Activated naive CD4-positive, alpha-beta T cell treated with anti-CD3 and anti-CD28 coated beads for 36 hours (primary cell): ENCODE measurements around the gene CHST6. TPM values are rescaled to one million over a fixed set of nuclear protein-coding genes. Genes with fewer than 3 reads are reported as not detected.
A peak's percentile ranks its signal among the peaks of the same experiment; 100 is the strongest.
"Not testable (repeated sequence)": the region's sequence is repeated elsewhere in the genome, so short reads cannot be mapped to it uniquely, and the experiment has no call there.

ENCODE experiments used
- CTCF ChIA-PET: fragments of 350-600 bp; sonication (Branson Sonifier 250); formaldehyde crosslinking; loops from one replicate; lab custom pipeline; 2021; ENCODE audit warnings: antibody characterized with exemption; lab: Charles Lee
- DNase-seq: peaks from one replicate; pipeline ENCODE4 v3.0.0-alpha.2; 2020
- H3K27ac Mint-ChIP-seq: one replicate; pipeline ENCODE4 v1.8.0; 2021; ENCODE audit warnings: mild to moderate bottlenecking, mixed read lengths
- H3K27me3 Mint-ChIP-seq: one replicate; pipeline ENCODE4 v1.8.0; 2021; ENCODE audit warnings: low read depth, mixed read lengths
- H3K36me3 Mint-ChIP-seq: one replicate; pipeline ENCODE4 v1.8.0; 2021; ENCODE audit warnings: low read depth, mixed read lengths
- H3K4me1 Mint-ChIP-seq: one replicate; pipeline ENCODE4 v1.8.0; 2021; ENCODE audit warnings: low read depth, mixed read lengths
- H3K4me3 Mint-ChIP-seq: one replicate; pipeline ENCODE4 v1.8.0; 2021; ENCODE audit warnings: mild to moderate bottlenecking, moderate library complexity, mixed read lengths
- H3K9me3 Mint-ChIP-seq: one replicate; pipeline ENCODE4 v1.8.0; 2021; ENCODE audit warnings: mixed read lengths
- intact Hi-C: fragments of 100-400 bp; cut with micrococcal nuclease; formaldehyde crosslinking; loops from one replicate; pipeline ENCODE4 v1.15.1; 2023
- total RNA-seq, 2 experiments: library from RNA; stranded (reverse); gene quantifications; one replicate each; pipeline ENCODE4 v1.2.3, GENCODE V29; 2021

CHST6 gene
- total RNA-seq, 2 experiments from 2014 or later, result not detected

DNA sequence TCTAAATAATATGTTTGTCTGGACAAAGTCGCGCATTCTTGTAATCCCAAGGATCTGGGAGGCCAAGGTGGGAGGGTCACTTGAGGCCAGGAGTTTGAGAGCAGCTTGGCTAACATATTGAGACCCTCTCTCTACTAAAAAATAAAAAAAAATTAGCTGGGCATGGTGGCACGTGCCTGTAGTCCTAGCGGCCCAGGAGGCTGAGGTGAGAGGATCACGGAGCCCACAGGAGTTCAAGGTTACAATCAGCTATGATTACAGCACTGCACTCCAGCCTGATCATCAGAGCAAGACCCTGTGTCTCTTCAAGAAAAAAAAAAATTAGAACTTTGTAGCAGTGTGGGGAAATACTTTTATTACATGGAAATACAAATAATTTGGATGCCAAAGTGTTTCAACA, 6.1 kb upstream of the CHST6 start:
- Mint-ChIP-seq H3K36me3 (no peaks in the 10 kb centered on the region), H3K27me3 (peaks cover 5% of the 10 kb centered on the region), H3K27ac (no peak overlapping the region), H3K9me3 (no peaks in the 10 kb centered on the region), H3K4me3 (no peak overlapping the region), H3K4me1 (peaks cover 4% of the 10 kb centered on the region)
- no peak for DNase-seq
- intact Hi-C loops, result no loop called here
- CTCF ChIA-PET, result no interaction called here

DNA sequence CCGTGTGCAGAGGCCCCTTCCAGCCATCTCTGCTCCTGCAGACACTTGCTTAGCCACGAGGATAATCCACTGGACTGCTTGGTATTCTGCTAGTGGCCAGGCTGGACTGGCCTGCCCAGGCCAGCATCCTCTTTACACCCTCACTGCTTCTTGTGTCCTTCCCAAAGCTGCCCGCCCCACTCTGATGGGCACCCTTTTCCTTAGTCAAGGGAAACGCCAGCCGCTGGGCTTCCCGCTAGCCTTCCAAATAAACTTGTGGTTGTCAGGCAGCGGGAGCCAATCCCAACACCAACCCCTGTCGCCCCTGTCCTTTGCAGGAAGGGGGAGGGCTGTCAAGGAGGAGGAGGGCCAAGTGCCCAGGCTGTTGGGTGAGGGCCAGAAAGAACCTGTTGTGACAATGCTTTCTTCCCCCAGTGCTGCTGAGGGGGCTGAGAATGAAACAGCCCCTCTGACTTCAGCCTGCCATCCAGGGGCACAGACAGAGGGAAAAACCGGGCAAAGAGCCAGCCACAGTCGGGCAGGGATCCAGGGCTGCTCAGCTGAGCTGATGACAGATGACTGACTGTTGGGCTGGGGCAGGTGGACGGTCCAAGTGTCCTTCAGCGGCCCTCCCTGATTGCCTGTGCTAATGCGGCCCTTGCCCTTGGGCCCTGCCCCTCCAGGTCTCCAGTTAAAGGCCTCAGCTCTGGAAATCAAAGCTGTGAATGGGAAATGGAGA, 3.5 kb upstream of the CHST6 start:
- H3K9me3 Mint-ChIP-seq, H3K4me1 Mint-ChIP-seq, H3K36me3 Mint-ChIP-seq, H3K27ac Mint-ChIP-seq, DNase-seq, CTCF ChIA-PET, intact Hi-C loops, H3K4me3 Mint-ChIP-seq: not testable (repeated sequence)
- peaks cover 18% of the 10 kb centered on the region for H3K27me3 Mint-ChIP-seq

DNA sequence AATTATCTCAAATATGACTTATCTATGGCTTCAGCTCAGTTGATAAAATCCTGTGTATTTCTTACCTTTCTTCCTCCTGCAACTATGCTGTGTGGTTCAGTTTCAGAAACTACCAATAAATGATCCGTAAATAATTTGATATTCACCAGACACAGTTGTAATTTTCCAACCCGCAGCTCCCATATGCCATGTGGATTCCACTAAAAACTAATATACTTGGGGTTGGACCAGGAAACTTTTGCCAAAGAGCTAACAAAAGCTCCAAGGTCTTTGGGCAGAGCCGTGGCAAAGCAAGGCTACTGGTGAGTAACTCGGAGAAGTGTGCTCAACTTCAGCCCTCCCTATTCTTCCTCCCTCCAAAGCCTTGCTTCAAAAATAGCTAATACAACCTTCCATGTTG, 2.3 kb upstream of the CHST6 start:
- Mint-ChIP-seq H3K27me3 (peaks cover 23% of the 10 kb centered on the region), H3K4me3 (no peak overlapping the region), H3K9me3 (no peaks in the 10 kb centered on the region), H3K36me3 (no peaks in the 10 kb centered on the region), H3K4me1 (peaks cover 6% of the 10 kb centered on the region), H3K27ac (no peak overlapping the region)
- CTCF ChIA-PET, result interaction anchor here (1.2 to 1.5 kb wide), 3 partner anchors 9 to 49 kb away, joined by 3 to 4 read pairs (median 3); no protein-coding TSS in a partner anchor
- no peak for DNase-seq
- intact Hi-C loops, result no loop called here

DNA sequence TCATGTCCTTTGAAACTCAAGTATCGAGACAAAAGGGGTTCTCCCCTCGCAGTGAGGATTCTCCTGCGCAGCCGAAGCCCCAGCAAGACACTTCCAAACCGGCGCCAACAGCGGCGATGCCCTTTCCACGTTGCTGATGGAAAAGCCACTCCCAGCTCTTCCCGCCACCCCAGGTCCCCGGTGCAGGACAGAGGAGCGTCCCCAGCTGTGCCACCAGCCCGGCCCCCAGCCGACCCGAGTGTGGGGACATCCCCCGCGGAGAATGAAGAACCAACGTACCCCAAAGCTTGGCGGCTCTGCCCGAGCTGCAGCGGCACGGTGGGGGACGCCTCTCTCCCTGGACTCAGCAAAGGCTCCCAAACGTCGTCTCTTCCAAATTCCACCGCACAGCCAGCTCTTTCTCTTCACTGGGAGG, 573 bp downstream of the CHST6 start:
- H3K4me1 Mint-ChIP-seq, result peaks cover 6% of the 10 kb centered on the region
- H3K36me3 Mint-ChIP-seq, result no peaks in the 10 kb centered on the region
- CTCF ChIA-PET, result interaction anchor here (0.9 to 1.0 kb wide), 2 partner anchors 20 to 22 kb away, joined by 3 read pairs; no protein-coding TSS in a partner anchor
- H3K27me3 Mint-ChIP-seq, result peaks cover 20% of the 10 kb centered on the region
- DNase-seq, result no peak
- intact Hi-C loops, result no loop called here
- H3K9me3 Mint-ChIP-seq, result no peaks in the 10 kb centered on the region
- peak overlapping the region; percentile 58 for H3K4me3 Mint-ChIP-seq
- H3K27ac Mint-ChIP-seq, result no peak overlapping the region

DNA sequence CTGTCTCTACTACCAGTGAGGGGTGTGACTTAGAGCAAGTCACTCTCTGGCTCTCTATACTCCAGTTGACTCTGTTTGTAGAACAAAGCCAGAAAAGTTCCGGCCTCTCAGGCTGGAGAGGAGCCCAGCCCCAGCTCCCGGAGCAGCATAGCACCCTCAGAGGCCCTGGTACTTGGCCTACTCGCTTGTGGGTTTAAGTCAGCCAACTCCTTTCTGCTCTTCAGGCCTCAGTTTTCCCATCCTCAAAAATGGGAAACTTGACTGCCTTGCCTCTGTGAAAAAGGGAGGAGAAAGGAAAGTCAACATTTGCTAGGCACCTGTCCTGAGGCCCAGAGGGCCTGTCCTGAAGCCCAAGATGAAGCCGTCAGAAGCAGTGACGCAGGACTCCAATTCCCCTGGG, 1.1 kb downstream of the CHST6 start:
- peaks cover 20% of the 10 kb centered on the region for H3K27me3 Mint-ChIP-seq
- H3K27ac Mint-ChIP-seq, result no peak overlapping the region
- no peak for DNase-seq
- H3K9me3 Mint-ChIP-seq, result no peaks in the 10 kb centered on the region
- H3K4me3 Mint-ChIP-seq, result no peak overlapping the region
- H3K36me3 Mint-ChIP-seq, result no peaks in the 10 kb centered on the region
- CTCF ChIA-PET, result interaction anchor here (1.0 kb wide), 1 partner anchor 19 kb away, joined by 3 read pairs; no protein-coding TSS in a partner anchor
- H3K4me1 Mint-ChIP-seq, result peaks cover 6% of the 10 kb centered on the region
- intact Hi-C loops, result no loop called here

DNA sequence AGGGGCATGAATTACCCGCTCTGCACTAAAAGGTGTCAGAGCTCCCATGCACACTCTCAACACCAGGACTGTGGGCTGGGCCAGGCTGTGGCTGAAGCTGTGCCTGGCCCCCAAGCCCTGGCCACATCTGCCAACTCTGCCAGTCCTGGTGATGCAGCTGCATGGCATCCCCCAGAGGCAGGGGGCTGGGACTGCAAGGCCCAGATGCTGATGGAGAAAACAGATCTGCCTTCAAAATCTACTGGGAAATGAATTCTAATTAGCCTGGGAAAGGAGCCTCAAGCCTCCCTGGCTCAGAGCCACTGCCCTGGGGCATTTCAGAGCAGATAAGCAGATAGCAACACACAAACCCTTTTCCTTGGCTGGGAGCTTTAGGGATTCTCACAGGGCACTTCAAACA, 3.4 kb downstream of the CHST6 start:
- Mint-ChIP-seq H3K36me3 (no peaks in the 10 kb centered on the region), H3K27me3 (peaks cover 29% of the 10 kb centered on the region), H3K4me1 (peaks cover 6% of the 10 kb centered on the region), H3K27ac (no peak overlapping the region), H3K4me3 (no peak overlapping the region), H3K9me3 (no peaks in the 10 kb centered on the region)
- CTCF ChIA-PET, result interaction anchor here (1.5 kb wide), 1 partner anchor 258 kb away, joined by 3 read pairs; no protein-coding TSS in a partner anchor
- DNase-seq, result no peak
- intact Hi-C loops, result no loop called here

DNA sequence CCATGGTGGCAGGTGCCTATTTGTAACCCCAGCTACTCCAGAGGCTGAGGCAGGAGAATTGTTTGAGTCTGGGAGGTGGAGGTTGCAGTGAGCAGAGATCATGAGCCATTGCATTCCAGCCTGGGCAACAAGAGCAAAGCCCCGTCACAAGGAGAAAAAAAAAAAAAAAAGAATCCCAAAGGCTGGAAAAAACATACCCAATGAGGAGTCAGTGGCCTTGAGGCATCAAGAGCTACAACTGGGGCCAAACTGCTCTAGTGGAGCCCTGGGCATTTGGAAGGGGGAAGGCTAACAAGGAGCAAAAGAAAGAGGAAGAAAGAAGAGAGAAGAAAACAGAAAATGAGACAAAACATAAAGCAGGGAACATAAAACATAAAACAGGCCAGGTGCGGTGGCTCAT, 6.9 kb downstream of the CHST6 start:
- Mint-ChIP-seq H3K4me3 (no peak overlapping the region), H3K4me1 (peaks cover 1% of the 10 kb centered on the region), H3K36me3 (no peaks in the 10 kb centered on the region), H3K27ac (no peak overlapping the region), H3K27me3 (peaks cover 17% of the 10 kb centered on the region), H3K9me3 (no peaks in the 10 kb centered on the region)
- intact Hi-C loops, result no loop called here
- no peak for DNase-seq
- CTCF ChIA-PET, result interaction anchor here (1.3 kb wide), 1 partner anchor 17 kb away, joined by 3 read pairs; no protein-coding TSS in a partner anchor

DNA sequence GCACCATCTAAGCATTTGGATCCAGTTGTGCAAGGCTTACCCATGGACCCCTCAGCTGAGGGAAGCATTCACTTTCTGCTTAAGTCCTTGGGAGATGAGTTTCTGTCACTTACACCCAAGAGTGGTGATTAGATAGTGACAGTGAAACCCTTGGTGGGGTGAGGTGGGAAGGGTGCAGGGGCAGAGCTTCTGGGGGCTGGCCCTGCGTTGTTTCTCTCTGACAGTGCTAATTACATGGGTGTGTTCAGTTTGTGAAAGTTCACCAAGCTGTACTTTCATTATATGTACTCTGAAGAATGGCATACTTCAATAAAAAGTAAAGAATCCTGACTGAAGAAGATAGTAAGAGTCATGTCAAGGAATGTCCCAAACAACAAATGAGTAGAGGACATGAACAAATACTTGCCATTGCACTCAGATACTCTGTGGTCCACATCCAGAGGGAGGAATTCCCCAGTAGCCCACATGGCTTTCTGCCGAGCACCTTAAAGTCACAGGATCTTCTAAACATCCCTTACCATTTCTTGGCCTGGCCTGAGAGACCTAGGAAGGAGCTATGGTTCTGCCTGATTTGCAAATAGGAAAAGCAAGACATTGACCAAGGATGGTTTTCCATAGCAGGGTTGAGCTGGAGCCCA, 8.4 kb downstream of the CHST6 start:
- CTCF ChIA-PET, result interaction anchor here (1.0 kb wide), 1 partner anchor 32 kb away, joined by 4 read pairs; no protein-coding TSS in a partner anchor
- Mint-ChIP-seq H3K27ac (no peak overlapping the region), H3K9me3 (no peaks in the 10 kb centered on the region), H3K36me3 (no peaks in the 10 kb centered on the region), H3K4me3 (no peak overlapping the region), H3K27me3 (peaks cover 14% of the 10 kb centered on the region), H3K4me1 (peaks cover 1% of the 10 kb centered on the region)
- intact Hi-C loops, result no loop called here
- DNase-seq, result peak; percentile 14

DNA sequence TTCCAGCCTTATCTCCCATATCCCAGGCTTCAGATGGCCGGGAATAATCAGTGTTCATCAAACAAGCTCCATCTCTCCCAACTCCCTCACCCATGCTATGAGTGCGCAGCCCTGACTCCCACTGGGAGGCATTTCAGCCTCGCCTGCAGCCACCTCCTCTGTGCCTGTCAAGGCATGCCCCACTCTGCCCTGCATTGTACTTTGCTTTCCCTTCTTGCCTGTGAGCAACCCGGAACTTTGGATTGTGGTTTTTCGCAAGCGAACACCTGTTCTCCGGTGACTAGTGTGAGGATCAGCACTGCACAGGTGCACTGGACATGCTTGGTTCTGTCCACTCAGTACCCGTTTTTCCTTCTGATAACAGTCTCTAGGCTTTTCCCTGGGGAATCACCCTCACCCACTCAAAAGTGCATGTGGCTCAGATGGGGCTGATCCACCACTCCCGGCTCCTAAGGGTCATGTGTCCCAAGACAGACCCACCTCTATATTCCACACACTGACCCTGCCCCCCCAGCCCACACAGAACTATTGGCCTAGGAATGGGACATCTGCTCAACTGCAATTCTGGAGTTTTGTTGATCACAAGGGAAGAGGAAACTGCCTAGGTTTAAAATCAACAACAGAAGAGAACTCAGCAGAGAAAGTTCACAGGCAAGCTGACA, 9.1 kb downstream of the CHST6 start:
- no peaks in the 10 kb centered on the region for H3K9me3 Mint-ChIP-seq
- no peak for DNase-seq
- no peak overlapping the region for H3K4me3 Mint-ChIP-seq
- no peak overlapping the region for H3K27ac Mint-ChIP-seq
- peaks cover 1% of the 10 kb centered on the region for H3K4me1 Mint-ChIP-seq
- intact Hi-C loops, result no loop called here
- peaks cover 14% of the 10 kb centered on the region for H3K27me3 Mint-ChIP-seq
- CTCF ChIA-PET, result no interaction called here
- H3K36me3 Mint-ChIP-seq, result no peaks in the 10 kb centered on the region

DNA sequence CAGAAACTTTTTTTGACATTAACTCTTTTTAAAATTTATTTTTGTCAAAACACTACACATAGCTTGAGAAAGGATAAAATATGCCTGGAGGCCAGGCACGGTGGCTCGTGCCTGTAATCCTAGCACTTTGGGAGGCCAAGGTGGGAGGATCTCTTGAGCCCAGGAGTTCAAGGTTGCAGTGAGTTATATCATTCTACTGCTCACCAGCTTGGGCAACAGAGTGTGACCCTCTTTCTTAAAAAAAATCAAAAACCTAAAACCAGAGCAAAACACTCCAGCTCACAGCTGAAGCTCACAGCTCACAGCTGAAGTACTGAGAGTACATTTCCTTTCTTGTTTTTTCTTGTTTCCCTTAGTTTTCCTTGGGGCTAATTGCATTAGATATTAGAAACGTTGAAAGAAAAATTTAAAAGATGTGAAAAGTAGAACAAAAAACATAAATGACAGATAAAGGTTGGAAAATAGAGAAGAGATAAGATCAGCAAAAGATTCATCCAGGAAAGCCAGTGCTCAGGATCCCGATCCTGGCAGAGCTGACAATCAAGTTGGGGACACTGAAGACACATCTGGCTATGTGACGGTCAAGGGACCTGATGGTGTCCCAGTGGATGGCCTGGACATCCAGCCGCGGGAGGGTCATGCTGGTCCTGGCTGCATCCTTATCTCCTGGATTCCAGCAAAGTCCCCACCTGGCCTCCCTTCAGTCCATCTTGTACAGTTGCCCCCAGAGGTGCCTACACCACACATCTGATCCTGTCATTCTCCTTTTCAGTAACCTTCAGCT, 9.8 kb downstream of the CHST6 start:
- Mint-ChIP-seq H3K36me3 (no peaks in the 10 kb centered on the region), H3K9me3 (no peaks in the 10 kb centered on the region), H3K27ac (no peak overlapping the region), H3K4me1 (peaks cover 1% of the 10 kb centered on the region), H3K4me3 (no peak overlapping the region), H3K27me3 (peaks cover 14% of the 10 kb centered on the region)
- CTCF ChIA-PET, result interaction anchor here (0.6 kb wide), 1 partner anchor 105 kb away, joined by 3 read pairs; no protein-coding TSS in a partner anchor
- no peak for DNase-seq
- intact Hi-C loops, result no loop called here

DNA sequence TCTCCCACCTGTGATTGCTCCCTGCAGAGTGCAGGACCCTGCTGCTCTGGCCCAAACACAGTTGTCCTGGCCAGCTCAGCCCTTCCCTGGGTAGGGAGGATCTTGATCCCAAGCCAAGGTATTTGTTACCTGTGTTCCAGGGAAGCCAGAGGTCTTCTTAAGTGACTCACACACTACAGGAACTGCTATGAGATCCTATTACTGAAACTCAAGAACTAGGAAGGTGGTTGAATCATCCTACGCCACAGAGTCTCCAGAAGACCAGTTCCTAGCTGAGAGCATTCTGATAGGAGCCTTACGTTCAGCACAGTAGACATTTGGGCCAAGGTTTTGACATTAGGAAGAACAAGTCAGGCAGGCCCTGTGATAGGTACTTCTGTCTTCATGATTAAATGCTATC, 12.0 kb downstream of the CHST6 start:
- Mint-ChIP-seq H3K4me3 (no peak overlapping the region), H3K9me3 (no peaks in the 10 kb centered on the region), H3K27me3 (peaks cover 10% of the 10 kb centered on the region), H3K4me1 (peaks cover 1% of the 10 kb centered on the region), H3K27ac (no peak overlapping the region), H3K36me3 (no peaks in the 10 kb centered on the region)
- intact Hi-C loops, result no loop called here
- no peak for DNase-seq
- CTCF ChIA-PET, result no interaction called here
